HG03280 (cell line): Measurements from ENCODE around the gene MAGEA2.
"Not testable (repeated sequence)": the region's sequence is repeated elsewhere in the genome, so short reads cannot be mapped to it uniquely, and the experiment has no call there.

Source experiments
- ATAC-seq: cut with Tn5 transposase; IDR thresholded peaks from one replicate; pipeline ENCODE4 v1.9.1; 2021; ENCODE audit warnings: mild to moderate bottlenecking, moderate library complexity; ENCODE audit not compliant: unreplicated experiment

MAGEA2 gene

GRCh38 chrX:152753686-152754650 lies at the start of gene MAGEA2:
MAGEA2 (minus strand) TSS chrX:152753842; CDS start chrX:152751363, 2,479 bp downstream.
- not testable (repeated sequence) for ATAC-seq

GRCh38 chrX:152798945-152799344 lies 45.3 kb upstream of the MAGEA2 start:
- ATAC-seq: no peak

- peak; percentile 86 for ATAC-seq
Measured at GRCh38 chrX:152787062-152787461, 33.4 kb upstream of the MAGEA2 start.

- not testable (repeated sequence) for ATAC-seq
Measured at GRCh38 chrX:152769549-152770289, 16.1 kb upstream of the MAGEA2 start, which contains the start of gene MAGEA6. MAGEA6 (minus strand) TSS chrX:152769689; CDS start chrX:152767650, 2,039 bp downstream.

- not testable (repeated sequence) for ATAC-seq
Measured at GRCh38 chrX:152766562-152766961, 12.9 kb upstream of the MAGEA2 start.

GRCh38 chrX:152761582-152761981 lies 7.9 kb upstream of the MAGEA2 start:
- not testable (repeated sequence) for ATAC-seq

- ATAC-seq: not testable (repeated sequence)
Measured at GRCh38 chrX:152759544-152759943, 5.9 kb upstream of the MAGEA2 start.

GRCh38 chrX:152758918-152759317 lies 5.3 kb upstream of the MAGEA2 start, which contains the start of gene CSAG3:
CSAG3 (plus strand) TSS chrX:152759218.
- not testable (repeated sequence) for ATAC-seq

GRCh38 chrX:152754871-152755270 lies 1.2 kb upstream of the MAGEA2 start:
- ATAC-seq: not testable (repeated sequence)

GRCh38 chrX:152738560-152738959 lies 15.1 kb downstream of the MAGEA2 start:
- no peak for ATAC-seq

- ATAC-seq: not testable (repeated sequence)
Measured at GRCh38 chrX:152736528-152736927, 17.1 kb downstream of the MAGEA2 start.

- no peak for ATAC-seq
Measured at GRCh38 chrX:152735860-152736511, 17.7 kb downstream of the MAGEA2 start.

GRCh38 chrX:152735101-152735500 lies 18.5 kb downstream of the MAGEA2 start:
- ATAC-seq: no peak

- ATAC-seq: not testable (repeated sequence)
Measured at GRCh38 chrX:152734143-152734858, 19.3 kb downstream of the MAGEA2 start.

- ATAC-seq: no peak
Measured at GRCh38 chrX:152733261-152733975, 20.2 kb downstream of the MAGEA2 start, which contains the start of the genes CSAG1 and MAGEA12. CSAG1 (minus strand) TSS chrX:152733721; CDS start chrX:152732460, 1,261 bp downstream. MAGEA12 (plus strand) TSS chrX:152733757; CDS start chrX:152736162, 2,405 bp downstream.

GRCh38 chrX:152725409-152725808 lies 28.2 kb downstream of the MAGEA2 start:
- ATAC-seq: no peak

GRCh38 chrX:152713815-152714787 lies 39.5 kb downstream of the MAGEA2 start, which contains the start of gene MAGEA2B:
MAGEA2B (plus strand) TSS chrX:152714628; CDS start chrX:152717107, 2,479 bp downstream.
- ATAC-seq: not testable (repeated sequence)

- ATAC-seq: not testable (repeated sequence)
Measured at GRCh38 chrX:152713195-152713594, 40.4 kb downstream of the MAGEA2 start.
